Measurements from ENCODE around the gene HACE1.
A peak's percentile ranks its signal among the peaks of the same experiment; 100 is the strongest.
"Not testable (repeated sequence)": the region's sequence is repeated elsewhere in the genome, so short reads cannot be mapped to it uniquely, and the experiment has no call there.

HACE1 gene, protein sequence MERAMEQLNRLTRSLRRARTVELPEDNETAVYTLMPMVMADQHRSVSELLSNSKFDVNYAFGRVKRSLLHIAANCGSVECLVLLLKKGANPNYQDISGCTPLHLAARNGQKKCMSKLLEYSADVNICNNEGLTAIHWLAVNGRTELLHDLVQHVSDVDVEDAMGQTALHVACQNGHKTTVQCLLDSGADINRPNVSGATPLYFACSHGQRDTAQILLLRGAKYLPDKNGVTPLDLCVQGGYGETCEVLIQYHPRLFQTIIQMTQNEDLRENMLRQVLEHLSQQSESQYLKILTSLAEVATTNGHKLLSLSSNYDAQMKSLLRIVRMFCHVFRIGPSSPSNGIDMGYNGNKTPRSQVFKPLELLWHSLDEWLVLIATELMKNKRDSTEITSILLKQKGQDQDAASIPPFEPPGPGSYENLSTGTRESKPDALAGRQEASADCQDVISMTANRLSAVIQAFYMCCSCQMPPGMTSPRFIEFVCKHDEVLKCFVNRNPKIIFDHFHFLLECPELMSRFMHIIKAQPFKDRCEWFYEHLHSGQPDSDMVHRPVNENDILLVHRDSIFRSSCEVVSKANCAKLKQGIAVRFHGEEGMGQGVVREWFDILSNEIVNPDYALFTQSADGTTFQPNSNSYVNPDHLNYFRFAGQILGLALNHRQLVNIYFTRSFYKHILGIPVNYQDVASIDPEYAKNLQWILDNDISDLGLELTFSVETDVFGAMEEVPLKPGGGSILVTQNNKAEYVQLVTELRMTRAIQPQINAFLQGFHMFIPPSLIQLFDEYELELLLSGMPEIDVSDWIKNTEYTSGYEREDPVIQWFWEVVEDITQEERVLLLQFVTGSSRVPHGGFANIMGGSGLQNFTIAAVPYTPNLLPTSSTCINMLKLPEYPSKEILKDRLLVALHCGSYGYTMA

DNA sequence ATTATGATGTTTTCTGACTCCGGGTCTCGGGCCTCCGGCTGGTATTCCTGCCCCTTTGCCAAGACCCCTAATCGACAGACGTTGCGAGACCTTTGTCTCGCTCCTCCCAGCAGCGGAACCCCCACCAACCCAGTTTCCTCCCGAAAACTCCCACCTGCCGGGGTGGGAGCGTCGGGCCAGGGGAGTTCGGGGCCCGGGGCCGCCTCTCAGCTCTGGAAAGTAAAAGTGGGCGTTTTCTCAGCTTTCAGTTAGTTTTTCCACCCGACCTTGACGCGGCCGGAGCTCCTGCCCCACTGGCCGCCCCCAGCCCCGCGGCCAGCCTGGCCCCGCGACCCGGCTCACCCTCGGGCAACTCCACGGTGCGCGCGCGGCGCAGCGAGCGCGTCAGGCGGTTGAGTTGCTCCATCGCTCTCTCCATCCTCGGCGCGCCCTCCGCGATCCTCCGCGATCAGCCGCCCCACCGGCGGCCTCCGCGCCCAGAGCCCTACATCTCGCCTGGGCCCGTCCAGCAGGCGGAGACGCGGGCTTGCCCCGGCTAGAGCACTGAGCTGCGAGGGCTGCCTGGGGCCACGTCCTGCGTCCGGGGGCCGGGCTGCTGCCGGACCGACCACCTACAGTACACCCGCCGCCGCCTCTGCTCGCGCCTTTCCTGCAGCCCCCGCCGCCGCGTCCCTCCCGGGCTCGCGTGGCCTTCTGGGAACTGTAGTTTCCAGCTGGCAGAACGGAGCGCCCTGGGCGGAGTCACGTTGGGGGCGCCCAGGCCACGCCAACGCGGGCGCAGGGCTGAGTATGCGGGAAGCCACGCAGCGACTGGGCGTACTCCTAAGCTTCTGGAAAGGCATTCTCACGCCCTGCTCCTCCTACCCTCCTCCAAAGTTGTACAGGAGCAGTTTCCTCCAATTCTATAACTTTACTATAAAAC is at the start of gene HACE1:
TSS of gene HACE1 (minus strand) at position 695 of the 922 bp plus-strand sequence. CDS start at position 418, 277 bp downstream.
- DNase-seq = peak; percentile 76

DNA sequence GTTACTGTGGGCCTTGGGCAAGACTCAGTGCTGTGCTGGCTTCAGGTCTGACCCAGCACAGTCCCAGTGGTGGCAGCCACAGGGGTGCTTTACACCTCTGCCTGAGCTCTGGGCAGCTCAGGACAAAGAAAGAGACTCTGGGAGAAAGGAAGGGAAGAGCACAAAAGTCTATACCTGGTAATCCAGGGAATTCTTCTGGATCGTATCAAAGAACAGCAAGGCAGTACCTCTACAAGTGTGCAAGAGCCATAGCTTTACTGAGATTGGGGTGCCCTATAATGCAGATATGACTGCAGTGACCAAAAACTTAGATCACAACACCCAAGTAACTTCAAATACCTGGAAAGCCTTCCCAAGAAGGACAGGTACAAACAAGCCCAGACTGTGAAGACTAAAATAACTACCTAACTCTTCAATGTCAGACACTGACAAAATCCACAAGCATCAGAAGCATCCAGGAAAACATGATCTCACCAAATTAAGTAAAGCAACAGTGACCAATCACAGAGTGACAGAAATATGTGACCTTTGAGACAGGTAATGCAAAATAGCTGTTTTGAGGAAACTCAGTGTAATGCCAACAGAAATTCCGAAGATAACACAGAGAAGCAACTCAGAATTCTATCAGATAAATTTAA is 49.3 kb upstream of the HACE1 start:
- no peak for DNase-seq

DNA sequence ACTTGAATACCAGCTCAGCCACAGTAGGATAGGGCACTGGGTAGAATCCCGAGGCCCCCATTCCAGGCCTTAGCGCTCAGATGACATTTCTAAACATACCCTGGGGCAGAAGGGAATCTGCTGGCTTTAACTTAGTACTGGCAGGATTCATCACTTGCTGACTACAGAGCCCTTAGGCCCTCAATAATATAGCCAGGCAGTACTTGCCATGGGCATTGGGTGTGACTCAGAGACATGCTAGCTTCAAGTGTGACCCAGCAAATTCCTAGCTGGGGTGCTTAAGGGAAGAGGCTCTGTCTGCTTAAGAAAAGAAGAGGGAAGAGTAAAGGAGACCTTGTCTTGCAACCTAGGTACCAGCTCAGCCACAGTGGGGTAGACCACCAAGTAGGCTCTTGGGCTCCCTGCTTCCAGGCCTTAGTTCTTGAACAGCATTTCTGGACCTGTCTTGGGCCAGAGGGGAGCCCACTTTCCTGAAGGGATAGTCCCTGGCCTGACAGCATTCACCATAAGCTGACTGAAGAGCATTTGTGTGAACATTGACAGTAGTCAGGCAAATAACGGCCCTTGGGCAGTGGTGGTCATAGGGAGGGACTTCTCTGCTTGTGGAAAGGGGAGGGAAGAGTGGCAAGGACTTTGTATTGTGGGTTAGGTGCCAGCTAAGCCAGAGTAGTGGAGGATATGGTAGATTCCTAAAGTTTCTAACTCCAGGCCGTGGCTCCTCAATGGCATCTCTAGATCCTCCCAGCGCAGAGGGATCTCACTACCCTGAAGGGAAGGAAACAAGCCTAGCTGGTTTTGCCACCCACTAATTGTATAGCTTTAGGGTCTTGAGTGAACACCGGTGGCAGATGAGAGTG is 48.5 kb upstream of the HACE1 start:
- no peak for DNase-seq

DNA sequence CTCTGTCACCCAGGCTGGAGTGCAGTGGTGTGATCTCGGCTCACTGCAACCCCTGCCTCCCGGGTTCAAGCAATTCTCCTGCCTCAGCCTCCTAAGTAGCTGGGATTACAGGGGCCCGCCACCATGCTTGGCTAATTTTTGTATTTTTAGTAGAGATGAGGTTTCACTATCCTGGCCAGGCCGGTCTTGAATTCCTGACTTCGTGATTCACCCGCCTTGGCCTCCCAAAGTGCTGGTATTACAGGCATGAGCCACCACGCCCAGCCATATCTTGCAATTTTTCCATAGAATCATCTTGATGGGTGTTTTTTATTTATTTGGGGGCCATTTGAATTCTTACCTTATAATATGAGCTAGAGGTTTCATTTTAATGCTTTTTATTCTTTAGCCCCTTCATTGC is 39.2 kb upstream of the HACE1 start:
- DNase-seq = not testable (repeated sequence)

DNA sequence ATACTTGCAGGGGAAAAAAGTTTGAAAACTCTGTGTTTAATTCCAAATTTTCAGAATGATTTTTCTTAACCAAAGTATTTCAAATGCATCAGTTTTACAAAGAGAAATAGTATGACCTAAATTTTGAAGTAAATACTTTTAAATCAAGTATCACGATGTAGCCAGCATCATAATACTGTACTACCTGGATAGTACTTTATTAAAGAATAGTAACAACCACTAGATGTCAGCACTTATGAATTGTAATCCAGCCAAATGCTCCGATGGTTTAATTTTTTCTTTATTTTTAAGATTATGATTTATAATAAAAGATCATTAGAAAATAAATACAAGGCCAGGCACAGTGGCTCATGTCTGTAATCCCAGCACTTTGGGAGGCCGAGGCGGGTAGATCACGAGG is 37.2 kb upstream of the HACE1 start:
- DNase-seq = no peak

DNA sequence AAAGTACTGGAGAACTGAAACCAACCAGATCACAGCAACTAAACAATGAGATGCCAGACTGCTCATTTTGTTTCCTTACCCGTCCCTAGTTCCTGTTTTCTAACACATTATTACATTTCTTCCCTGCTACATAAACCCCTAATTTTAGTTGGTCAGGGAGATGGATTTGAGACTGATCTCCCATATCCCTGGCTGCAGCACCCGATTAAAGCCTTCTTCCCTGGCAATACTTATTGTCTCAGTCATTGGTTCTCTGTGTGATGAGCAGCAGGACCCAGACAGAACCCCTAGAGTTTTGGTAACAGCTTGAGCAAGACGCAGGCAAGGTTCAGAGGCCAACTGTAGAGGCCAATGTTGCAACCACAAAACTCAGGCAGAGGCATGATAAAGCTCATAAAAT is 28.3 kb upstream of the HACE1 start:
- DNase-seq = no peak

DNA sequence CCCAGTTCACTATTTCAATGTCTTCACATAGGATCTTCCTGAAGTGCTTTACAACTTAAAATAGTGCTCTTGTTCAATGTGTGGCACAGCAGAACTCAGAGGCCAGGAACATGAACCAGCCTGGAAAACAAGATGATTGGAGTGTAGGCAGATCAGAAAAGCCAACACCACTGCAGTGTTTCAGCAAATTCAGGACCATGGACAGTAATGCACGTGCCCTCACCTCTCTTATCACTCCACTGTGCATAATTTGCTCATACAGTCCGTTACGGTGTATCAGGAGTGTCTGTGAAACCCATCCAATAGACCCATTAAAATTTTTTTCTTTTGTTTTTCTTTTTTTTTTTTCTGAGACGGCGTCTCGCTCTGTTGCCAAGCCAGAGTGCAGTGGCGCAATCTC is 27.6 kb upstream of the HACE1 start:
- no peak for DNase-seq

DNA sequence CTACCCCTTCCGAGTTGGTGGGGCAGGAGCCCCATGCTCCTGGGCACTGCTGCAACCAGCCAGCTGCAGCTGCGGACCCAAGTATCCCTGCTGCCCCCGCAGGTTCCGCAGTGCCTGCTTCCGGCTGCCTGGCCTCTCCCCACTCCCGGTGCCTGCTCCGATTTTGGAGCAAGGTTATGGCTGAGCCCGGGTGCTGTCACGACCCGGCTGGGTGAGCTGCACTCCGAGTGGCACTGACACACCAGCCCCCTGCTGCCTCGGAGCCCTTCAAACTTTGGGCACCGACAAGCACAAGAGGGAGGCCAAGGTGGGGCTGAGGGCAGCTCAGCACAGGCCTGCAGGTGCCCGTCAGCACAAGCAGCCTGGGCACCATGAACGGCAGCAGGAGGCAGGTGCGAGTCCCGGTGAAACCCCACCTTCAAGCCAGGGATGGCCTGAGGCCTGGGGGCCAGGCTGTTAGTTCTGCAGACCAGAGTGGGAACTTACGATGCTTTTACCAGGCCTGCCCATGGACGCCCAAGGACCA is 25.9 kb upstream of the HACE1 start:
- DNase-seq = no peak

DNA sequence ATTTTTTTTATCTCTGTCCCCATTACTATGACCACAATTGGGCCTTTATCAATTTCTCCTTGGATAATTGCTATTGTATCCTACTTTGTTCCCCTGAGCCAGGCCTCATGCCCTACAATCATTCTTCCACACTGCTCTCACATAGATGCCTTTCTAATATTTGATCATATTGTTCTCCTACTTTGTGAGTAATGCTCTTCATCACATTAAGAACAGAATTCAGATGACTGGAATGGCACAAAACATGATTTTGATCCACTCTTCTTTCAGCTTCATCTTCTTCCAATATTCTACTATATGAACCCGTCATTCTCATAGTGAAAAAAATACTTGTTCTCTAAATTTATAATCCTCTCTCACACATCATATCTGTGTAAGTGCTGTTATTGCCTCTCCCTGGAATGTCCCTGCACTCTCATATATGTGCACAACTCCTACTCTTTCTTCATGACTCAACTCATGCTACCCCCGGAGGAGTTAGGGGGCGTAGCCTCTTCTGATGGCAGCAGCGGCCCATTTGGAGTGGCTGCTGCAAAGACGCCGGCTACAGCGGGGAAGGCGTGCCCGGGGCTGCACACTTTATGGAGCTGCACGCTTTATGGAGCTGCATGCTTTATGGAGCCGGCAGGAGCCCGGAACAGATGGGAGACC is 25.3 kb upstream of the HACE1 start:
- DNase-seq = no peak

DNA sequence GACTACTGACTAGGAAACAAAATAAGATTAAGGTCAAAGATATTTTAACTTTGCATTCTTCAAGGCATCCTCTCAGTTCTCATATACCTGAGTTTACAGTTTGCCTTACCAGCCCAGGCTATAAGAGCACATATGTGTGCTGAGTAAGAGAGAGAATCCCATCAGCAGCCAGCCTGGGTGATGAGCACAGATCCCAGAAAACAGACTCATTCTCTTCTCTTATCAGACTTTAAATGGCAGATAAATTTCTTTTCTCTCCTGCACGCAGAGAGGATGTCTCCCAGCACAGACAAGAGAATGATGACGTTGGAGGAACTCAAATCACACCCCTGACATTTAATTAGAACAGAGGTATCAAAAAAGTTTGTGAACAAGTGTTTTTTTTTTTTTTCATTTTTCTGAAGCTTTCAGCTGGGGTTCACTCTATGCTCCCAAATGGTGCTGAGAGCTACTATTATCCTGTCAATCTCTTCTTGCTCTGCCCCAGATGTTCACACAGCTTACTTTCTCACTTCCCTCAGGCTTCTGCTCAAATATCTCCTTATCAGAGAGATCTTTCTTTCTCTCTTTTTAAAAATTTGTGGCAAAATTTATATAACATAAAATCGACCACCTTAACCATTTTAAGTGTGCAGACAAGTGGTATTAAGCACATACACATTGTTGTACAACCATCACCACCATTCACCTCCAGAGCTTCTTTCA is 22.4 kb upstream of the HACE1 start:
- DNase-seq = no peak

DNA sequence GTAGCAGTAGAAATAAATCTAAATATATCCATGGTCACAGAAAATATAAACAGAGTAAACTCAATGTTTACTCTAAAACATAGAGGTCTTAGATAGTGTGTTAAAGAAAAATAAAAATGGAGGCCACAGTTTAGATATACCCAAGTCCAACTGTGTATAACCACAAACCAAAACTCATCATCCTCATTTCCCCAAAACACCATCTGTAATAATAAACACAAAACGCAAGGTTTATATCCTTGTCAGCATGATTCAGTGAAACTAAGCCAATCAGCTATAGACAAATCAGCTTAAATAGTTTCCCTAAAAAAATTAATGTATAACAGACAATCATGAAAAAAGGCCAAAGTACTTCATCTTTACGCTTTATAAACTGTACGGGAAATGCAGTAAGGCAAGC is 2.7 kb upstream of the HACE1 start:
- no peak for DNase-seq

DNA sequence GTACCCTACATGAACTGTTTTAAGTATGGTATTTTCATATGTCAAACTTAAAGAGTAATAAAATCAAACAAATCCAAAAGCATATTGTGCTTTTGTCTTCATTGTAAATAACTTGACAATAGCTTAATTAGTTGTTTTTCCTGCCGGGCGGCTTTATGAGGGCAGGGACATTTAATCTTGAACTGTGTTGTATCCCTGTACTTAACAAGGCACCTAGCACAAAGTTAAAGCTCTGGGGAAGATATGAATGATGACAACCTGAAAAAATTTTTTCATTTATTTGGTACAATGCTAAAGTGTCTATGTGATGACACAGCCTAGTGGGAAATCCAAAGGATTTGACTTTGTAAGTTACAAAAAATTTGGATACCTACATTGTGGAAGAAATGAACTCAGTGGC is 502 bp upstream of the HACE1 start:
- DNase-seq = no peak

DNA sequence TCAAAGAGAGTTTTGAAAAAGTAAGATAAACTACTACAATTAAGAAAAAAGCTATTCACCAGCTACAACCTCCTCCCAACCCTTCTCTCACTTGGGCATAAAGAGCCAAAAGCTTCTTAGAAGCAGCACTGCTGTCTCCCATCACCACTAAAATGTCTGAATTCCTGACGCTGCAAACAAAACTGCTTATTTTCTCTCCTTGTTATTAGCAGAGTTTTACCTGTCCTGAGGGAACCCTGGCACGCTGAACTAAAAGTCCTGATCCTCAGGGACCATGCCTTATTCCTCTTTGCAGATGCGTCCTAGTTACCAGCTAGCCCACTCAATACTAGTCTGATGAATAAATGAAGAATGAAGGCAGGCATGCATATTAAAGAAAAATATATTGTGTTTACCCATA is 1.1 kb downstream of the HACE1 start:
- DNase-seq = no peak

DNA sequence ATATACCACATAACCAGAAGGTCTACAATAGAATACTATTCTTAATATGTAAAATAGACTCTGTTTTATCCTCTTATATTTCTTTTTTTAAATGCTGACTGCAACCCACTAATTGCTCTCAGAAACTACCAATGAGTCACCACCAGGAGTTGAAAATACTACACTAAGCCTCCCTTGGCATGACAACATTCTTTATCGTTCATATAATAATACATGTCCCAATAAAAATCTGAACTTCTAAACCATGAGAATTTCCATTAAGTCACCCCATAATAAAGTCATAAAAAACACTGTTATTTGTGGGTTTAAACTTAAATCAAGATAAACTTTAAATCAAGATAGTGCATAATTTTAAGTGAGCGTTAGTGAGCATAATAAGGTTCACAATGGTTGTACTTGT is 4.2 kb downstream of the HACE1 start:
- peak; percentile 36 for DNase-seq

DNA sequence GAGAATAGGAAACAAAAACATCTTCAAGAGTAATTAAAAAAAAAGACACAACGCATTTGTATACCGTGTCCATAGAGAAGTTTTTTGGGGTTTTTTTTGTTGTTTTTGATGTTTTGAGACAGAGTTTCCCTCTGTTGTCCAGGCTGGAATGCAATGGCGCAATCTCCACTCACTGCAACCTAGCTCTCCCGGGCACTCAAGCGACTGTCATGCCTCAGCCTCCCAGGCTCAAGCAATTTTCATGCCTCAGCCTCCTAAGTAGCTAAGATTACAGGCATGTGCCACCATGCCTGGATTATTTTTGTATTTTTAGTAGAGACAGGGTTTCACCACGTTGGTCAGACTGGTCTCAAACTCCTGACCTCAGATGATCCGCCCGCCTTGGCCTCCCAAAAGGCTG is 12.0 kb downstream of the HACE1 start:
- DNase-seq = not testable (repeated sequence)

DNA sequence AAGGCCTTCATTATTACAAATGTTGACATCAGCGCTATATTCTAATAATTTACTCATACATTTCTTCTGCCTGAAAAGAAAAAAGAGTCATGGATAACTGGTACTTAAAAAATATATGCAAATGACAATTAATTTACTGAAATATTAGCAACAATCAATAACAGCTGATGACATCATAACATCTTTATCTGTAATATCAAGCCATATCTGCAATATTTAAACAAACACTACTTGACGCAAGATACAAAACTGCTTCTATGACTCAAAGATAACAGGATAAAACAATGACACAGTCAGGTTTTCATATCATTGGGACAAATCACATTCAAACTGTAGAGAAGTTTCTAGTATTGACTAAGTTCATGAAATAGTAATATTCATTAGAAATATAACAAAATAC is 16.5 kb downstream of the HACE1 start:
- no peak for DNase-seq

DNA sequence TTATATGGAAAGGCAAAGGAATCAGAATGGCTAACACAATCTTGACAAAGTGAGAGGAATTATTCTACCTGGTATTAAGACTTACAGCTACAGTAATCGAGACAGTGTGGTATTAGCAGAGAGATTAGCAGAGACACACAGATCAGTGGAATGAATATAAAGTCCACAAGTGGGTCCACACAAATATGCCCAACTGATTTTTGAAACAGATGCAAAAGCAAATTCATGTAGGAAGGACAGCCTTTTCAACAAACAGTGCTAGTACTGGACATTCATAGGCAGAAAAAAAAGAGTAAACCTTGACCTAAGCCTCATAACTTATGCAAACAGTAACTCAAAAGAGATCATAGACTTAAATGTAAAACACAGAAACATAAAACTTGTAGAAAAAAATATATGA is 22.6 kb downstream of the HACE1 start:
- DNase-seq = no peak

DNA sequence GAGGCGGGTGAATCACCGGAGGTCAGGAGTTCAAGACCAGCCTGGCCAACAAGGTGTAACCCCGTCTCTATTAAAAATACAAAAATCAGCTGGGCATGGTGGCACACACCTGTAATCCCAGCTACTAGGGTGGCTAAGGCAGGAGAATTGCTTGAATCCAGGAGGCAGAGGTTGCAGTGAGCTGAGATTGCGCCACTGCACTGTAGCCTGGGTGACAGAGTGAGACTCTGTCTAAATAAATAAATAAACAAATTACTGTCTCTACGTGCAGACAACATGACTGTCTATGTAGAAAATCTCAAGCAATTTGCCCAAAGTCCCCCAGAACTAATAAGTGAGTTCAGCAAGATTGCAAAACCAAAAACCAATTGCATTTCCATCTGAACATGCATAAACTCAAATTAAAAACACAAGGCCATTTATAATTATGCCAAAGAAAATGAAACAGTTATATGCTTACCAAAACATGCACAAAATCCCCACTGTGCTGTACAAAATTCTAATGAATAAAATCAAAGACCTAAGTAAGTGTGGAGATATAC is 23.2 kb downstream of the HACE1 start:
- not testable (repeated sequence) for DNase-seq

DNA sequence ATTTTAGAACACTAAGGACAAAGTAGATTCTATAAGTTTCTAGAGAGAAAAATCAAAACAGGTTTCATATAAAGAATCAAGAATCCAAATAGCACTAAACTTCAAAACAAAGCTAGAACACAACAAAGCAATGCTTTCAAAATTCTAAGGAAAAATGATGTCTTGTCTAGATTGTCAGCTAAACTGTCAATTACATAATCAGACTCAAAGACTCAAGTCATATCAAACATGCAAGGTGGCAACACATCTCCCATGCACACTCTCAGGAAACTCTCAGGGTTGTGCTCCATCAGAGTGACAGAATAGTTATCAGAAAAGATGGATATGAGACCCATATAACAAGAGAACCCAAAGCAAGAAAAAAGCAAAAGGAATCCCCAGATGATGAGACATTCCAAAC is 23.9 kb downstream of the HACE1 start:
- no peak for DNase-seq
